Amygdala (tissue), 56 donors: ENCODE data around the gene MYO1E.

ENCODE experiments used
- DNase-seq, 56 donors: peaks; one replicate each; lab custom pipeline; 2025; lab: John Stamatoyannopoulos, UW

MYO1E gene

DNA sequence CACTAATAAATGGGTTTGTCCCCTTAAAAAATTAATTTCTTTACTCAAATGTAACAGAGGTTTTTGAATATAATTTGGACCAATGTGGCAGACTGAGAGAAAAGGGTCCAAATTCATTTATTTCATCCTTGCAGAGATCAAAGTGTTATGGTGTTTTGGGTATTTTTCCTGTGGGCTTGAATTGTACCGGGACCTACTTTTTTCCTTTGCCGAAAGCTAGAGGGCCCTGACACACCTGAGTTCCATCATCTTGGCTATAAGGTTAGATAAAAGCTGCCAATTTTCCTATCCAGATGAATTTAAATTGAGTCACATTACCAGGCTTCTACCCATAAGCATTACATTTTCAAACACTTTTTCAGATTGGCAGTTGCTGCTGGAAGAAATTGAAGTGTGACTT lies 266.8 kb downstream of the MYO1E start:
- DNase-seq: no peak

GRCh38 chr15:59104912-59105732 lies 267.5 kb downstream of the MYO1E start, which contains the start of gene CCNB2:
Gene CCNB2 (plus strand): TSS chr15:59105146. CDS start chr15:59105269, 123 bp downstream.
- DNase-seq: peak; percentile 20 to 96 (median 72)

- DNase-seq: peak in 6 of 56 donors; percentile 19 to 48 (median 29)
Observed at GRCh38 chr15:59104602-59104911, 268.1 kb downstream of the MYO1E start.

- no peak for DNase-seq
Observed at GRCh38 chr15:59099162-59099685, 273.4 kb downstream of the MYO1E start.

DNA sequence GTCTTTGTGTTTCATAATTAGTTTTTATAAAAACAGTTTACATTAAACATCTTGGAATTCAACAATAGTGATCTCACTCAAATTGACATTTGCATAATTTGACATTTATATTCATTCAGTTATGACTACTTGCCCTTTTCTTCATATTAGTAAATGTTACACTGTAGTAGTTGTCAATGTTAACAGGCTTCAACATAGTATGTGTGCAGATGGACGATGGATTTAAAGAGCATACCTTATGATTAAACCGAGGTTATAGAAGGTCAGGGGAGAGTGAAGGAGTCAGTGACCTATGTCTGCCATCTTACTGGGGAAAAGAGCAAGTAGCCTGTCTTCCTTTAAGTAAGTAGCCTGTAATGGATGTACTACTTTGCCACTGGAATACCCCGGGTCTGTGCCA lies 276.2 kb downstream of the MYO1E start:
- no peak for DNase-seq

DNA sequence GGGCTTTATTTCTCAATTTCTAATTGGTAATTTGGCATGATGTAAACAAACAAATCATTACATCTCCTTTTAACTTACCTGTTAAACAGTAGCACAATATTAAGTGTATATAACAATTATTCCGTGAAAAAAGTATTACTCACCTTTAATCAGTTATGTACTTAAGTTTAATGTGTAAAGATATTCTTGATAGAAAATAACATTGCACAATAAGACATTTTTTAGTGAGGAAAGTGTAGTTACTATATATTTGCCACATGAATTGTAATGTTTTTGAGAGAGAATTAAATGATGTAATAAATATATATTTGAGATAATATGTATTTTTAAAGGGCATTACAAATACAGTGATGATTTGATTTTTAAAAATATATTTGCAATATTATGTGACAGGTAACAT lies 278.6 kb downstream of the MYO1E start:
- DNase-seq: no peak

DNA sequence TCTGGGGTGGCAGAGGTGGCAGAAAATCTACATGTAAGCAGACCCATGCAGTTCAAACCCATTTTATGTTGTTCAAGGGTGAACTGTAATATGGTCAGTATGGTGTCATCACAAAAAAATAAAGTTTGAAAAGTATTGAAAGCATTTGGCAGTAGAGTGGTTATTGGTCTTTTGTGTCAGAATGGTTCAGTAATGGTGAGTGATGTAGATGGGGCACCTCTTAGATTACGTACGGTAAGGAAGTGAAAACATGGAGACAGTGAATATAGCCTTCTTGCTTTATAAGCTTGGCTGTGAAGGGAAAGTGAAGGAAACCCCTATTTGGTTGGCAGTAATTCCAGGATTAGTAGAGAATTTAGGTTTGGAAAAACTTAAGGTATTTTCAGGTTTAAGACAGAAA lies 284.9 kb downstream of the MYO1E start:
- no peak for DNase-seq
